ENCODE results near the gene C1orf185.
"Not testable (repeated sequence)": the region's sequence is repeated elsewhere in the genome, so short reads cannot be mapped to it uniquely, and the experiment has no call there.

Gene C1orf185

GRCh38 chr1:51133045-51133444 lies 31.0 kb downstream of the C1orf185 start:
- DNase-seq (ENCODE audit: low read depth in 2 of 3, low spot score in 1 of 3) = no peak

GRCh38 chr1:51137696-51138095 lies 35.7 kb downstream of the C1orf185 start:
- not testable (repeated sequence) for DNase-seq (ENCODE audit: low read depth in 2 of 3, low spot score in 1 of 3)

GRCh38 chr1:51139474-51139873 lies 37.4 kb downstream of the C1orf185 start:
- no peak for DNase-seq (ENCODE audit: low read depth in 2 of 3, low spot score in 1 of 3)

- DNase-seq (ENCODE audit: low read depth in 2 of 3, low spot score in 1 of 3) = no peak
Measured at GRCh38 chr1:51147394-51147793, 45.4 kb downstream of the C1orf185 start.

GRCh38 chr1:51154776-51155175 lies 52.7 kb downstream of the C1orf185 start:
- no peak for DNase-seq (ENCODE audit: low read depth in 2 of 3, low spot score in 1 of 3)

GRCh38 chr1:51156752-51157151 lies 54.7 kb downstream of the C1orf185 start:
- no peak for DNase-seq (ENCODE audit: low read depth in 2 of 3, low spot score in 1 of 3)

- no peak for DNase-seq (ENCODE audit: low read depth in 2 of 3, low spot score in 1 of 3)
Measured at GRCh38 chr1:51157395-51157794, 55.4 kb downstream of the C1orf185 start.

GRCh38 chr1:51158263-51158662 lies 56.2 kb downstream of the C1orf185 start:
- DNase-seq (ENCODE audit: low read depth in 2 of 3, low spot score in 1 of 3) = no peak

- not testable (repeated sequence) for DNase-seq (ENCODE audit: low read depth in 2 of 3, low spot score in 1 of 3)
Measured at GRCh38 chr1:51162560-51162959, 60.5 kb downstream of the C1orf185 start.

GRCh38 chr1:51165540-51165939 lies 63.5 kb downstream of the C1orf185 start:
- DNase-seq (ENCODE audit: low read depth in 2 of 3, low spot score in 1 of 3) = no peak

GRCh38 chr1:51168266-51168845 lies 66.3 kb downstream of the C1orf185 start:
- DNase-seq (ENCODE audit: low read depth in 2 of 3, low spot score in 1 of 3) = no peak

GRCh38 chr1:51168936-51169335 lies 66.9 kb downstream of the C1orf185 start:
- no peak for DNase-seq (ENCODE audit: low read depth in 2 of 3, low spot score in 1 of 3)

- no peak for DNase-seq (ENCODE audit: low read depth in 2 of 3, low spot score in 1 of 3)
Measured at GRCh38 chr1:51170342-51170741, 68.3 kb downstream of the C1orf185 start.

GRCh38 chr1:51172811-51173210 lies 70.8 kb downstream of the C1orf185 start:
- DNase-seq (ENCODE audit: low read depth in 2 of 3, low spot score in 1 of 3) = no peak

GRCh38 chr1:51175278-51175677 lies 73.2 kb downstream of the C1orf185 start:
- DNase-seq (ENCODE audit: low read depth in 2 of 3, low spot score in 1 of 3) = no peak

GRCh38 chr1:51177988-51178387 lies 76.0 kb downstream of the C1orf185 start:
- not testable (repeated sequence) for DNase-seq (ENCODE audit: low read depth in 2 of 3, low spot score in 1 of 3)

GRCh38 chr1:51188230-51188629 lies 86.2 kb downstream of the C1orf185 start:
- DNase-seq (ENCODE audit: low read depth in 2 of 3, low spot score in 1 of 3) = no peak

- peak; percentile 8 to 59 (median 15) for DNase-seq (ENCODE audit: low read depth in 2 of 3, low spot score in 1 of 3)
Measured at GRCh38 chr1:51189421-51190073, 87.5 kb downstream of the C1orf185 start.

GRCh38 chr1:51190961-51191360 lies 88.9 kb downstream of the C1orf185 start:
- no peak for DNase-seq (ENCODE audit: low read depth in 2 of 3, low spot score in 1 of 3)

- peak; percentile 13 to 66 (median 51) for DNase-seq (ENCODE audit: low read depth in 2 of 3, low spot score in 1 of 3)
Measured at GRCh38 chr1:51192213-51192843, 90.3 kb downstream of the C1orf185 start.

GRCh38 chr1:51193564-51193963 lies 91.5 kb downstream of the C1orf185 start:
- DNase-seq (ENCODE audit: low read depth in 2 of 3, low spot score in 1 of 3) = no peak

All from stimulated activated CD4-positive, alpha-beta T cell treated with anti-CD3 and anti-CD28 coated beads, Interleukin-12 subunit alpha, Interleukin-12 subunit beta, amount 100 ng/mL, for 48 hours (primary cell).